Right atrium auricular region (tissue), 2 donors: ENCODE results near the gene R3HDM1. TPM values are rescaled to one million over a fixed set of nuclear protein-coding genes. Genes with fewer than 3 reads are reported as not detected.
"Not testable (repeated sequence)": the region's sequence is repeated elsewhere in the genome, so short reads cannot be mapped to it uniquely, and the experiment has no call there.

ENCODE experiments used
- DNase-seq: peaks from one replicate; pipeline ENCODE4 v3.0.0-alpha.2; 2019; ENCODE audit warnings: low spot score
- H3K27ac ChIP-seq, 2 donors: fragments of 200-600 bp; sonication (generic); 1 replicate in 1 of 2; 2 replicates in 1 of 2; pipeline ENCODE4 v1.5.1; 2016 to 2019
- H3K27me3 ChIP-seq, 2 donors: fragments of 200-600 bp; sonication (generic); one replicate each; pipeline versions ENCODE4 v1.5.1 to v1.6.0; 2017 to 2019
- H3K36me3 ChIP-seq: fragments of 200-600 bp; sonication (generic); one replicate; pipeline ENCODE4 v1.5.1; 2016
- H3K4me1 ChIP-seq, 2 donors: fragments of 200-600 bp; sonication (generic); one replicate each; pipeline versions ENCODE4 v1.5.1 to v1.6.0; 2017 to 2019
- H3K4me3 ChIP-seq, 2 donors: fragments of 200-600 bp; sonication (generic); 1 replicate in 1 of 2; 2 replicates in 1 of 2; pipeline ENCODE4 v1.5.1; 2017 to 2019; ENCODE audit warnings: mild to moderate bottlenecking in 1 of 2, moderate library complexity in 1 of 2
- H3K9me3 ChIP-seq, 2 donors: fragments of 200-600 bp; sonication (generic); one replicate each; pipeline ENCODE4 v1.5.1; 2019
- total RNA-seq, 2 donors: library from RNA; depleted of rRNA; stranded (reverse); fragments of >200 nt; gene quantifications; one replicate each; pipeline ENCODE4 v1.1.0, GENCODE V29; 2016
- TF ChIP-seq, protein P1 (sequence below), 2 donors: fragments of 200-600 bp; sonication (generic); IDR thresholded peaks; one replicate each; pipeline ENCODE4 v1.5.1; 2019; ENCODE audit warnings: antibody characterized with exemption in 2 of 2

R3HDM1 gene
- total RNA-seq, 2 donors from 2014 or later = 12.1 to 14.3 TPM

DNA sequence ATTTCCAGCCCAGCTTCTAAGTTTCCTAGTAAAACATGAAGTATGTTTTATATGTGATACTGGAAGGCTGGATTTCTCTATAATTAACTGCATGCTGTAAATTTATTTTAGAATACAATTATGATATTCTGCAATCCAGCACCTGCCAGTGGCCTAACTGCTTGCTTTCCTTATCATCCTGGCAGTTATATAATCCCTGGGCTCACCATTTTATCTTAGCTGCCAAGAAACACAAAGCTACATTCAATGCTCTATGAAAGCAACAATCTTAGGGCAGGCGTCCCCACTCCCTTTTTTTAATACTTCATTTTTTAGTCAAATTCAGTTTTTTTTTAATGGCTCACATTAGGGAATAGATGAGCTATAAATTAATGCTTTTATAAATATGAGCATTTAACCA is 172.0 kb downstream of the R3HDM1 start:
- H3K27ac ChIP-seq = no peak overlapping the region
- H3K9me3 ChIP-seq = no peaks in the 10 kb centered on the region
- no peaks in the 10 kb centered on the region for H3K4me1 ChIP-seq
- TF ChIP-seq, protein P1, sequence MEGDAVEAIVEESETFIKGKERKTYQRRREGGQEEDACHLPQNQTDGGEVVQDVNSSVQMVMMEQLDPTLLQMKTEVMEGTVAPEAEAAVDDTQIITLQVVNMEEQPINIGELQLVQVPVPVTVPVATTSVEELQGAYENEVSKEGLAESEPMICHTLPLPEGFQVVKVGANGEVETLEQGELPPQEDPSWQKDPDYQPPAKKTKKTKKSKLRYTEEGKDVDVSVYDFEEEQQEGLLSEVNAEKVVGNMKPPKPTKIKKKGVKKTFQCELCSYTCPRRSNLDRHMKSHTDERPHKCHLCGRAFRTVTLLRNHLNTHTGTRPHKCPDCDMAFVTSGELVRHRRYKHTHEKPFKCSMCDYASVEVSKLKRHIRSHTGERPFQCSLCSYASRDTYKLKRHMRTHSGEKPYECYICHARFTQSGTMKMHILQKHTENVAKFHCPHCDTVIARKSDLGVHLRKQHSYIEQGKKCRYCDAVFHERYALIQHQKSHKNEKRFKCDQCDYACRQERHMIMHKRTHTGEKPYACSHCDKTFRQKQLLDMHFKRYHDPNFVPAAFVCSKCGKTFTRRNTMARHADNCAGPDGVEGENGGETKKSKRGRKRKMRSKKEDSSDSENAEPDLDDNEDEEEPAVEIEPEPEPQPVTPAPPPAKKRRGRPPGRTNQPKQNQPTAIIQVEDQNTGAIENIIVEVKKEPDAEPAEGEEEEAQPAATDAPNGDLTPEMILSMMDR (IDR thresholded peaks at IDR 0.05) = no peak
- DNase-seq = no peak
- no peak overlapping the region for H3K4me3 ChIP-seq
- H3K27me3 ChIP-seq = no peaks in the 10 kb centered on the region
- H3K36me3 ChIP-seq = no peaks in the 10 kb centered on the region

DNA sequence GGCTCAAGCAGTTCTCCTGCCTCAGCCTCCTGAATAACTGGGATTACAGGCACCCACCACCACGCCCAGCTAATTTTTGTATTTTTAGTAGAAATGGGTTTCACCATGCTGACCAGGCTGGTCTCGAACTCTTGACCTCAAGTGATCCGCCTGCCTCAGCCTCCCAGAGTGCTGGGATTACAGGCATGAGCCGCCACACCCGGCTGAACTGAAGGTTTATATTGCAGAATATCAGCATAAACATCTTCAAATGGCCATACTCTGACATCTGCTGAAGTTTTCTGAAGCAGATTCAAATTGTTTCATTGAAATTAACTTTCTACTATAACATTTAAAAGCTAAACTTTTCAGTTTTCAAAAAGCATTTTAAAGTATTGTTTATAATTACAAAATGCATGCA is 172.8 kb downstream of the R3HDM1 start:
- H3K27ac ChIP-seq, H3K4me1 ChIP-seq, DNase-seq, H3K9me3 ChIP-seq, H3K36me3 ChIP-seq, H3K4me3 ChIP-seq, H3K27me3 ChIP-seq: not testable (repeated sequence)

DNA sequence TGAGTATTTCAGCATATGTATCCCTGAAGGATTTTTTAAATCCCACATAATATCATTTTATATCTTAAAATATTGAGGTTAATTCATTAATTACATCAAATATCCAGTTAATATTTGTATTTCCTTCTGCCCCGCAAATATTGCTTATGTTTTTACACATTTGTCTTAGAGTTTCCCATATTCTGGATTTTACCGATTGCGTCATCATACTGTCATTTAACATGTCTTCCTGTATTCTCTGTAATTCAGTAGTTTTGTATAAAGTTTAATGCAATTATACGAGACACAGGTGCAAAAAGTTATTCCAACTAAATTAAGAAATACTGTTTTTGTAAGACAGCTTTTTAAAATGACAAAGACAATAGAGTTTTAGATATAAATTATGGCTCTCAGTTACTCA is 176.9 kb downstream of the R3HDM1 start:
- no peaks in the 10 kb centered on the region for H3K36me3 ChIP-seq
- DNase-seq = no peak
- no peaks in the 10 kb centered on the region for H3K27me3 ChIP-seq
- H3K9me3 ChIP-seq = no peaks in the 10 kb centered on the region
- no peaks in the 10 kb centered on the region for H3K4me1 ChIP-seq
- no peak overlapping the region for H3K4me3 ChIP-seq
- H3K27ac ChIP-seq = no peak overlapping the region
- TF ChIP-seq, protein P1 (IDR thresholded peaks at IDR 0.05) = no peak

DNA sequence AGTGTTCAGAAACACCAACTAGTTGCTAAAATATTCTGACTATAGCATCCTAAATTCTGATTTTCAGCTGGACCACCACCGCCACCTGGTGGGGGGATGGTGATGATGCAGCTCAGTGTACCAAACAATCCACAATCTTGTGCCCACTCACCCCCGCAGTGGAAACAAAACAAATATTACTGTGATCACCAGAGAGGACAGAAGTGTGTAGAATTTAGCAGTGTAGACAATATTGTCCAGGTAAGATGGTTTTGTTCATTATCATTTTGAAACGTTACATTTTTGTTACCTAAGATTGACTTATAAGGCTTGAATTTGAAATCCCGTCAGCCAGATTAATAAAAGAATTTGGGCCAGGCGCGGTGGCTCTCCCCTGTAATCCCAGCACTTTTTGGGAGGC is 178.7 kb downstream of the R3HDM1 start:
- TF ChIP-seq, protein P1 (IDR thresholded peaks at IDR 0.05) = peak; percentile 93 to 95
- peak; percentile 69 for DNase-seq
- H3K9me3 ChIP-seq = no peaks in the 10 kb centered on the region
- no peaks in the 10 kb centered on the region for H3K36me3 ChIP-seq
- no peaks in the 10 kb centered on the region for H3K4me1 ChIP-seq
- no peak overlapping the region for H3K27ac ChIP-seq
- no peak overlapping the region for H3K4me3 ChIP-seq
- no peaks in the 10 kb centered on the region for H3K27me3 ChIP-seq

DNA sequence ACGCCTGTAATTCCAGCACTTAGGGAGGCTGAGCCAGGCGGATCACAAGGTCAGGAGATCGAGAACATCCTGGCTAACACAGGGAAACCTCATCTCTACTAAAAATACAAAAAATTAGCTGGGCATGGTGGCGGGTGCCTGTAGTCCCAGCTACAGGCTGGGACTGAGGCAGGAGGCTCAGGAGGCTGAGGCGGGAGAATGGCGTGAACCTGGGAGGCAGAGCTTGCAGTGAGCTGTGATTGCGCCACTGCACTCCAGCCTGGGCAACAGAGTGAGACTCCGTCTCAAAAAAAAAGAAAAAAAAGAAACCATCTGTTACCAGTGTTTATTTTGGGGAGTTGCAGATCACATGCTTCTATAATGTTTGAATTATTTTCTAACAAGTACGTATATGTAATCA is 183.8 kb downstream of the R3HDM1 start:
- not testable (repeated sequence) for H3K27me3 ChIP-seq, H3K9me3 ChIP-seq, H3K4me3 ChIP-seq, H3K4me1 ChIP-seq, H3K27ac ChIP-seq, DNase-seq
- peaks cover 14% of the 10 kb centered on the region for H3K36me3 ChIP-seq

DNA sequence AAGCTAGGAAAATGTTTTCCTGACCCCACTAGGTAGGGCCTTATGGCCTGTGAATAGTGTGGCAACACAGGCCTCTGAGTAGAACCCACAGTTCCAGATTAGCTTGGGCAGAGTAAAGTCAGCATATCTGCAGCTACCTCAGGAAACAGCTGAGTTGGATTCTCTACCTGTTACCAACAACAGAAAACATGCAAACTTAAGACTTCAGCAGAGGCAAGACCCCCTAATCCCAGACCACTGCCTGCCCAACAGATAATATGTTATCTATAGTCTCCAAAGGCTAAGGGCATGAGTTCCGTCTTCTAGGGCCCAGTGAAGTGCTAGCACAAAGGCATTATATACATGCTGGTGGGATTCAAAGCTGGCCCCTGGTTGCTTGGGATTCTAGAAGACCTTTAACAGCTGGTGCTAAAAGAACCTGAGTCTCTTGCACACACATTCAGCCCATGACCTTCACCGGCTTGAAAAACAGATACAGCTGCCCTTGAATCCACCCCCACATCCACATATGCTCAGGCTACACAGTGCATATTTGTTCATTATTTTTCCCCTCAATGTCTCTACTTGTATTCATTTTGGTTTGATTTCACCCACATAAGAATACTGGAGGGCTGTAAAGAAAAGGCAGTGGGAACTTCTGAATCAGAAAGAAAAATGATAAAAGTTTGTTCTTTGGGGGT is 196.9 kb downstream of the R3HDM1 start:
- H3K27me3 ChIP-seq = no peaks in the 10 kb centered on the region
- H3K36me3 ChIP-seq = no peaks in the 10 kb centered on the region
- H3K4me3 ChIP-seq = no peak overlapping the region
- no peaks in the 10 kb centered on the region for H3K9me3 ChIP-seq
- TF ChIP-seq, protein P1 (IDR thresholded peaks at IDR 0.05) = no peak
- no peak for DNase-seq
- H3K27ac ChIP-seq = no peak overlapping the region
- H3K4me1 ChIP-seq = no peaks in the 10 kb centered on the region

DNA sequence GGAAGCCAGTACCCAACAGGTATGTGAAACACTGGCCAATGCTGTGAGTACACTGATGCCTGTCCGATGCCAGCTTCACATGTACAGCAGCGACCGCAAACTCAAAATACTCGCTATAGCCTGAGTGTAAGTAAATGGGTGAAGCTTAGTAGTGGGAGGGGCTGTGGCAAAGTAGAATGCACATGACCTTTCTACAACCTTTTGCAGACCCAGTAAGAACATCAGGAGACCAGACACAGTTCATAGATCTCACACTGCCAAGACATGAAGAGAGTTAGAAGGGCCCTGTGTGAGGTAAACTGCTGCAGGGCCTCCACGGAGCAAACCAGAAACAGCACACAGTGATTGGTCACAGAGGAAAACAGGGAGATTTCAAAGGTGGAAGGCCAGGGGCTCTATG is 201.3 kb downstream of the R3HDM1 start:
- no peaks in the 10 kb centered on the region for H3K27me3 ChIP-seq
- H3K9me3 ChIP-seq = no peaks in the 10 kb centered on the region
- H3K4me1 ChIP-seq = no peaks in the 10 kb centered on the region
- TF ChIP-seq, protein P1 (IDR thresholded peaks at IDR 0.05) = no peak
- H3K4me3 ChIP-seq = no peak overlapping the region
- no peak overlapping the region for H3K27ac ChIP-seq
- H3K36me3 ChIP-seq = no peaks in the 10 kb centered on the region
- no peak for DNase-seq
